ENCODE results near the gene KCNQ1.

- no peak for TF ChIP-seq GATA3 (IDR thresholded peaks at IDR 0.05; ENCODE audit: low read depth, low read length)
- TF ChIP-seq GATA2 (IDR thresholded peaks at IDR 0.05; ENCODE audit: low read depth, low read length): no peak
These were observed 74.7 kb downstream of the KCNQ1 start for GRCh38 chr11:2519517-2519861.
